Small intestine (tissue), 7 donors: ENCODE results near the gene FOXF2. TPM values are rescaled to one million over a fixed set of nuclear protein-coding genes. Genes with fewer than 3 reads are reported as not detected.

ENCODE experiments used
- DNase-seq, 2 donors: peaks; one replicate each; pipeline versions ENCODE4 v3.0.0 to v3.0.0-alpha.2; 2013
- FAIRE-seq: peaks from 2 replicates; lab custom pipeline; 2012; peaks lifted over from hg19 to GRCh38; lab: Jason Lieb, UNC
- H3K27ac ChIP-seq, 3 donors: one replicate each; pipeline ENCODE4 v1.5.1; 2013; ENCODE audit warnings: low read length in 2 of 3, mild to moderate bottlenecking in 2 of 3, control low read depth in 1 of 3, inconsistent platforms in 1 of 3, low read depth in 1 of 3, moderate library complexity in 1 of 3
- H3K27me3 ChIP-seq, 3 donors: one replicate each; pipeline ENCODE4 v1.6.1; 2013; ENCODE audit warnings: low read length in 3 of 3, inconsistent platforms in 1 of 3; ENCODE audit not compliant: control insufficient read depth in 3 of 3, insufficient read depth in 3 of 3
- H3K36me3 ChIP-seq, 3 donors: one replicate each; pipeline ENCODE4 v1.6.1; 2013; ENCODE audit warnings: low read length in 3 of 3, inconsistent platforms in 1 of 3, low read depth in 1 of 3, mild to moderate bottlenecking in 1 of 3, moderate library complexity in 1 of 3; ENCODE audit not compliant: control insufficient read depth in 3 of 3, insufficient read depth in 2 of 3
- H3K4me1 ChIP-seq, 3 donors: one replicate each; pipeline ENCODE4 v1.6.1; 2013; ENCODE audit warnings: low read length in 2 of 3, inconsistent platforms in 1 of 3, low read depth in 1 of 3, mild to moderate bottlenecking in 1 of 3, moderate library complexity in 1 of 3; ENCODE audit not compliant: control insufficient read depth in 3 of 3, insufficient read depth in 2 of 3
- H3K4me3 ChIP-seq, 3 donors: one replicate each; pipeline ENCODE4 v1.5.1; 2013; ENCODE audit warnings: low read length in 3 of 3, control low read depth in 1 of 3, inconsistent platforms in 1 of 3, low read depth in 1 of 3, mild to moderate bottlenecking in 1 of 3, moderate library complexity in 1 of 3
- H3K9me3 ChIP-seq, 2 donors: one replicate each; pipeline ENCODE4 v1.6.1; 2013; ENCODE audit warnings: low read depth in 1 of 2, low read length in 1 of 2; ENCODE audit not compliant: control insufficient read depth in 2 of 2, insufficient read depth in 1 of 2
- WGBS, 3 donors: extraction: QIAGEN DNeasy Blood & Tissue Kit; methylation state at CpG; one replicate each; pipeline ENCODE4 v1.1.7; 2013; 5-methylcytosine and 5-hydroxymethylcytosine counted together
- polyA plus RNA-seq, 4 donors: library from polyadenylated mRNA; stranded (reverse) in 3 of 4; unstranded in 1 of 4; fragments of 200-250 nt in 3 of 4; fragments of 120-200 nt in 1 of 4; gene quantifications; one replicate each; pipeline versions ENCODE4 v1.2.1 to v1.2.3, GENCODE V29; 2013
- donor health status: healthy with polysubstance abuse.
- donor health status: control.
- donor health status: control.
- donor health status: Bipolar disorder and iron deficiency.
- donor health status: healthy.

The FOXF2 gene
- polyA plus RNA-seq, 4 donors: 0.45 to 23.3 (median 8.3) TPM

- Histone ChIP-seq H3K27ac (no peak overlapping the region), H3K36me3 (peaks cover 0 to 3% (median 0%) of the 10 kb centered on the region in 3 donors), H3K4me3 (no peak overlapping the region), H3K27me3 (peaks cover 0 to 9% (median 2%) of the 10 kb centered on the region in 3 donors), H3K4me1 (no peaks in the 10 kb centered on the region), H3K9me3 (peaks cover 0 to 3% of the 10 kb centered on the region in 2 donors)
- FAIRE-seq (no peak), DNase-seq (no peak)
- 76 to 89% (median 87%) methylated on average over 4 of the region's 4 CpGs for WGBS, 3 donors
Measured at GRCh38 chr6:1404713-1405098, 15.3 kb downstream of the FOXF2 start.

- FAIRE-seq (no peak), DNase-seq (no peak)
- no peak overlapping the region for H3K4me3 ChIP-seq
- no peaks in the 10 kb centered on the region for H3K4me1 ChIP-seq
- H3K9me3 ChIP-seq: peaks cover 0 to 3% of the 10 kb centered on the region in 2 donors
- no peak overlapping the region for H3K27ac ChIP-seq
- peaks cover 0 to 3% (median 0%) of the 10 kb centered on the region in 3 donors for H3K36me3 ChIP-seq
- peaks cover 0 to 9% (median 2%) of the 10 kb centered on the region in 3 donors for H3K27me3 ChIP-seq
- WGBS, 3 donors: 73 to 78% (median 74%) methylated on average over 6 of the region's 6 CpGs
Measured at GRCh38 chr6:1405221-1405620, 15.8 kb downstream of the FOXF2 start.

GRCh38 chr6:1406306-1407072, 17.1 kb downstream of the FOXF2 start:
- no peak for DNase-seq
- Histone ChIP-seq H3K27me3 (peaks cover 0 to 7% (median 2%) of the 10 kb centered on the region in 3 donors), H3K9me3 (peaks cover 0 to 3% of the 10 kb centered on the region in 2 donors), H3K36me3 (no peaks in the 10 kb centered on the region), H3K4me3 (no peak overlapping the region), H3K4me1 (no peaks in the 10 kb centered on the region), H3K27ac (peak overlapping the region in 2 of 3 donors; percentile 19 to 67)
- no peak for FAIRE-seq
- WGBS, 3 donors: 68 to 77% (median 76%) methylated on average over 12 to 13 of the region's 13 CpGs

- Histone ChIP-seq H3K36me3 (no peaks in the 10 kb centered on the region), H3K4me1 (no peaks in the 10 kb centered on the region), H3K27ac (peak overlapping the region in 2 of 3 donors; percentile 19 to 67), H3K4me3 (no peak overlapping the region), H3K27me3 (peaks cover 0 to 7% (median 2%) of the 10 kb centered on the region in 3 donors), H3K9me3 (peaks cover 0 to 3% of the 10 kb centered on the region in 2 donors)
- DNase-seq: peak in 1 of 2 donors; percentile 6
- no peak for FAIRE-seq
- 50 to 54% (median 52%) methylated on average over 11 of the region's 11 CpGs for WGBS, 3 donors
Measured at GRCh38 chr6:1407499-1407990, 18.2 kb downstream of the FOXF2 start.

- no peaks in the 10 kb centered on the region for H3K36me3 ChIP-seq
- peaks cover 0 to 7% (median 0%) of the 10 kb centered on the region in 3 donors for H3K27me3 ChIP-seq
- no peak overlapping the region for H3K27ac ChIP-seq
- no peaks in the 10 kb centered on the region for H3K9me3 ChIP-seq
- H3K4me1 ChIP-seq: no peaks in the 10 kb centered on the region
- WGBS, 3 donors: 62 to 76% (median 63%) methylated on average over 22 of the region's 22 CpGs
- no peak for FAIRE-seq
- no peak for DNase-seq
- no peak overlapping the region for H3K4me3 ChIP-seq
Measured at GRCh38 chr6:1409774-1410465, 20.5 kb downstream of the FOXF2 start.

GRCh38 chr6:1412901-1413300, 23.5 kb downstream of the FOXF2 start:
- Histone ChIP-seq H3K4me1 (no peaks in the 10 kb centered on the region), H3K9me3 (no peaks in the 10 kb centered on the region), H3K4me3 (no peak overlapping the region), H3K27ac (no peak overlapping the region), H3K36me3 (no peaks in the 10 kb centered on the region), H3K27me3 (peaks cover 0 to 8% (median 0%) of the 10 kb centered on the region in 3 donors)
- 61 to 75% (median 74%) methylated on average over 9 of the region's 9 CpGs for WGBS, 3 donors
- FAIRE-seq (no peak), DNase-seq (no peak)

- Histone ChIP-seq H3K27me3 (peaks cover 0 to 8% (median 0%) of the 10 kb centered on the region in 3 donors), H3K4me3 (no peak overlapping the region), H3K4me1 (no peaks in the 10 kb centered on the region), H3K9me3 (no peaks in the 10 kb centered on the region), H3K27ac (no peak overlapping the region), H3K36me3 (no peaks in the 10 kb centered on the region)
- no peak for FAIRE-seq
- 84 to 89% (median 88%) methylated on average over 10 of the region's 10 CpGs for WGBS, 3 donors
- DNase-seq: no peak
Measured at GRCh38 chr6:1415416-1416063, 26.2 kb downstream of the FOXF2 start.

- FAIRE-seq: no peak
- H3K36me3 ChIP-seq: no peaks in the 10 kb centered on the region
- no peak for DNase-seq
- no peak overlapping the region for H3K27ac ChIP-seq
- whole genome bisulfite sequencing, 3 donors: 51 to 65% (median 62%) methylated on average over 21 of the region's 21 CpGs
- peaks cover 0 to 8% (median 0%) of the 10 kb centered on the region in 3 donors for H3K27me3 ChIP-seq
- no peaks in the 10 kb centered on the region for H3K4me1 ChIP-seq
- no peak overlapping the region for H3K4me3 ChIP-seq
- H3K9me3 ChIP-seq: no peaks in the 10 kb centered on the region
Measured at GRCh38 chr6:1416191-1416760, 26.9 kb downstream of the FOXF2 start.
